Pancreas (tissue), 10 donors: ENCODE results near the gene NR3C2. TPM values are rescaled to one million over a fixed set of nuclear protein-coding genes. Genes with fewer than 3 reads are reported as not detected.
A peak's percentile ranks its signal among the peaks of the same experiment; 100 is the strongest.

ENCODE experiments used
- ATAC-seq, 4 donors: fragments of 200-7000 bp; cut with Tn5 transposase; one replicate each; pipeline versions ENCODE4 v1.8.0 to v1.9.1; 2020; ENCODE audit warnings: mild to moderate bottlenecking in 4 of 4, moderate library complexity in 4 of 4
- DNase-seq, 6 donors: peaks; one replicate each; pipeline ENCODE4 v3.0.0-alpha.2; 2020
- FAIRE-seq: peaks from 2 replicates; lab custom pipeline; 2012; peaks lifted over from hg19 to GRCh38; lab: Jason Lieb, UNC
- H3K27ac ChIP-seq, 4 donors: fragments of 200-600 bp; sonication (generic); 1 replicate in 3 of 4; 2 replicates in 1 of 4; pipeline versions ENCODE4 v1.5.0 to v1.8.0; 2020
- H3K27me3 ChIP-seq, 4 donors: fragments of 200-600 bp; one replicate each; pipeline ENCODE4 v1.8.0; 2021
- H3K36me3 ChIP-seq, 3 donors: fragments of 200-600 bp; sonication (generic) in 1 of 3; one replicate each; pipeline versions ENCODE4 v1.5.0 to v1.8.0; 2020 to 2021
- H3K4me1 ChIP-seq, 3 donors: fragments of 200-600 bp; one replicate each; pipeline ENCODE4 v1.8.0; 2021
- H3K4me3 ChIP-seq, 4 donors: fragments of 200-600 bp; sonication (generic) in 2 of 4; one replicate each; pipeline versions ENCODE4 v1.5.0 to v1.8.0; 2020 to 2021
- H3K9me3 ChIP-seq, 4 donors: fragments of 200-600 bp; one replicate each; pipeline ENCODE4 v1.8.0; 2021
- CTCF ChIP-seq, 4 donors: fragments of 200-600 bp; sonication (generic) in 3 of 4; IDR thresholded peaks; one replicate each; pipeline versions ENCODE4 v1.5.0 to v1.8.0; 2021; ENCODE audit warnings: antibody characterized with exemption in 4 of 4
- WGBS, 2 donors: extraction: QIAGEN DNeasy Blood & Tissue Kit; methylation state at CpG; one replicate each; pipeline ENCODE4 v1.1.7; 2013; 5-methylcytosine and 5-hydroxymethylcytosine counted together
- intact Hi-C, 3 donors: fragments of 100-400 bp; cut with DNase I; formaldehyde crosslinking; loops; one replicate each; pipeline versions ENCODE4 v1.11.1 to v1.14.2; 2022
- polyA plus RNA-seq, 2 donors: library from polyadenylated mRNA; stranded (reverse); fragments of 200-250 nt; gene quantifications; one replicate each; pipeline ENCODE4 v1.2.3, GENCODE V29; 2013
- total RNA-seq, 6 donors: library from RNA; stranded (reverse); fragmentation: NEBNext Ultra II Directional in 4 of 6; extraction: Animal tissue kit (Norgen Biotek cat#: 25700) in 4 of 6; gene quantifications; one replicate each; pipeline versions ENCODE4 v1.2.1 to v1.2.4, GENCODE V29; 2021 to 2023
- donor health status: healthy with polysubstance abuse.
- donor health status: DM: no; HTN: no; CAD: no; lungs with moderate emphysema.
- donor health status: DM: no; HTN: no; CAD: no.
- donor health status: control.
- donor health status: control.
- donor health status: Bipolar disorder and iron deficiency.
- donor health status: DM: yes; HTN: yes; CAD: no.
- donor health status: DM: no; HTN: no; CAD: no.
- donor health status: DM: no; HTN: no; CAD: no.
- donor health status: DM: yes; HTN: yes; CAD: no.

Gene NR3C2
- total and polyA plus RNA-seq, 8 donors = 2.5 to 15.7 (median 12.5) TPM

GRCh38 chr4:148296498-148296897 lies 145.7 kb downstream of the NR3C2 start:
- Histone ChIP-seq H3K27ac (no peak overlapping the region), H3K36me3 (no peaks in the 10 kb centered on the region), H3K4me1 (peaks cover 6 to 21% (median 12%) of the 10 kb centered on the region in 3 donors), H3K27me3 (no peaks in the 10 kb centered on the region), H3K4me3 (no peak overlapping the region), H3K9me3 (no peaks in the 10 kb centered on the region)
- no peak for DNase-seq
- no peak for ATAC-seq
- WGBS, 2 donors = 85 to 87% methylated on average over 2 of the region's 2 CpGs
- FAIRE-seq = no peak
- intact Hi-C loops = no loop called here
- TF ChIP-seq CTCF (IDR thresholded peaks at IDR 0.05) = no peak

GRCh38 chr4:148295642-148296041 lies 146.6 kb downstream of the NR3C2 start:
- FAIRE-seq = no peak
- H3K27me3 ChIP-seq = no peaks in the 10 kb centered on the region
- no peak for ATAC-seq
- no peak for TF ChIP-seq CTCF (IDR thresholded peaks at IDR 0.05)
- peaks cover 6 to 21% (median 12%) of the 10 kb centered on the region in 3 donors for H3K4me1 ChIP-seq
- H3K36me3 ChIP-seq = no peaks in the 10 kb centered on the region
- H3K4me3 ChIP-seq = no peak overlapping the region
- no peak overlapping the region for H3K27ac ChIP-seq
- intact Hi-C loops = no loop called here
- DNase-seq = no peak
- no peaks in the 10 kb centered on the region for H3K9me3 ChIP-seq
- WGBS, 2 donors = 94 to 100% methylated on average over 1 of the region's 1 CpG

DNA sequence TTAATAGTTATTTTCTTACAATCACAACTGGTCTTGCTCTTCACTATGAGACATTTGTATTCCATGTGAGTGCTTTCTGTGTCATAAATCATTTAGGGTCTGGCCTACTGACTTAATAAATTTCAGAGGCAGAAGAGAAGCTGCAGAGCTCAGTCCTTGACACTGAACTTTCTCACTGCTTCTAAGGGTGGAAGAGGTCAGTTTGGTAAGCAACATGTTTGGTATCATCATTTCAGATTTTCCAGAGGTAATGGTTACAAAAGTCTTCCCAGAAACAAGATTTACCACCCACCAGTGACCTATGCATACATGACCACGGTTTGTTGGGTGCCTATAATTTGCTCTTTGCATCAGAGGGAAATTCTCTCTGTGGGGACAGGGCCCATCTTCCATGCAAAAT lies 148.6 kb downstream of the NR3C2 start:
- FAIRE-seq = no peak
- no peaks in the 10 kb centered on the region for H3K36me3 ChIP-seq
- no peak for TF ChIP-seq CTCF (IDR thresholded peaks at IDR 0.05)
- peaks cover 6 to 27% (median 12%) of the 10 kb centered on the region in 3 donors for H3K4me1 ChIP-seq
- intact Hi-C loops = no loop called here
- no peaks in the 10 kb centered on the region for H3K27me3 ChIP-seq
- H3K9me3 ChIP-seq = no peaks in the 10 kb centered on the region
- peak overlapping the region in 1 of 4 donors; percentile 39 for H3K27ac ChIP-seq
- no peak for DNase-seq
- WGBS, 2 donors = 96 to 97% methylated on average over 1 of the region's 1 CpG
- no peak overlapping the region for H3K4me3 ChIP-seq
- ATAC-seq = no peak

DNA sequence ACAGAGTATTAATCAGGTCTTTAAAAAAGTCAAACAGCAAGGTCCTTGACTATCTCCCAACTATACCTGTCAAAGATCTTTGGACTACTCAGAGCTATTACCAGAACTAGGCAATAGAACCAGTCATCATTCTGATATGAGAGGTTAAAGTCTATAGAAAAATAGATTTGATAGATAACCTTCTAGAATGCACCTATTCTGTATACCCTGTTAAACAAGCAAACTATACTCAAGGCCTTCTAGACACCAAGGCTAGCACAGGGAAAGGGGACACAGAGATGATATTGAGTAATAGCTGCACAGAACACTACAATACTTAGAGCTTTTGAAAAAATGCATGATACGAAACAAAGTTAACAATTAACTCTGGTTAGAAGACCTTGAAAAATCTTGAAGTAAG lies 149.5 kb downstream of the NR3C2 start:
- no peak for TF ChIP-seq CTCF (IDR thresholded peaks at IDR 0.05)
- no peaks in the 10 kb centered on the region for H3K9me3 ChIP-seq
- H3K27ac ChIP-seq = peak overlapping the region in 2 of 4 donors; percentile 15 to 39
- H3K4me1 ChIP-seq = peaks cover 6 to 27% (median 12%) of the 10 kb centered on the region in 3 donors
- intact Hi-C loops = no loop called here
- no peaks in the 10 kb centered on the region for H3K27me3 ChIP-seq
- H3K4me3 ChIP-seq = no peak overlapping the region
- H3K36me3 ChIP-seq = no peaks in the 10 kb centered on the region
- ATAC-seq (peak; percentile 57 to 84 (median 80)), FAIRE-seq (no peak), DNase-seq (no peak)
- WGBS, 2 donors = 12% methylated on average over 1 of the region's 1 CpG

DNA sequence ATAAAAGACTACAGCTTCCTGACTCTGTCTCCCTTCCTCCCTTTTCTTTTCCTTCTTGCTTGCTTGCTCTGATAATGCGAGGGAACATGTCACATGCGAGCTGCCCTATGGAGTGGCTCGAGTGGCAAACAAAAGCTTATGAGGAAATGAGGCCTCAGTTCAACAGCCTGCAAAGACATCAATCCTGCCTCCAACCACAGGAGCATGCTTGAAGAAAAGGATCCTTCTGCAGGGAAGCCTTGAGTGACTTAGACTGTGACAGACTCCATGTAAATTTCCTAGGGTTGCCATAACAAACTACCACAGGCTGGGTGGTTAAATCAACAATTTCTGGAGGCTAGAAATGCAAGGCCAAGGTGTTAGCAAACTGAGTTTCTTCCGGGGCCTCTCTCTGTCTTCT lies 152.5 kb downstream of the NR3C2 start:
- Histone ChIP-seq H3K4me1 (peaks cover 10 to 37% (median 12%) of the 10 kb centered on the region in 3 donors), H3K27ac (no peak overlapping the region), H3K4me3 (no peak overlapping the region), H3K27me3 (no peaks in the 10 kb centered on the region), H3K36me3 (no peaks in the 10 kb centered on the region), H3K9me3 (no peaks in the 10 kb centered on the region)
- TF ChIP-seq CTCF (IDR thresholded peaks at IDR 0.05) = no peak
- no peak for DNase-seq
- WGBS, 2 donors = 64 to 68% methylated on average over 4 of the region's 4 CpGs
- intact Hi-C loops = no loop called here
- peak in 2 of 4 donors; percentile 23 to 51 for ATAC-seq
- FAIRE-seq = no peak
